Erythroblast (primary cell): ENCODE results near the gene UPF1.

Experiments
- DNase-seq, 2 experiments: peaks; one replicate each; lab custom pipeline; 2025; lab: John Stamatoyannopoulos, UW
- GATA1 ChIP-seq: IDR thresholded peaks from 2 replicates; pipeline ENCODE4 v1.6.1; 2011; ENCODE audit warnings: low read depth, mild to moderate bottlenecking, control low read depth, low read length, moderate library complexity
- POLR2A ChIP-seq: IDR thresholded peaks from 2 replicates; pipeline ENCODE4 v1.6.1; 2011; ENCODE audit warnings: mild to moderate bottlenecking, low read length

UPF1 gene

DNA sequence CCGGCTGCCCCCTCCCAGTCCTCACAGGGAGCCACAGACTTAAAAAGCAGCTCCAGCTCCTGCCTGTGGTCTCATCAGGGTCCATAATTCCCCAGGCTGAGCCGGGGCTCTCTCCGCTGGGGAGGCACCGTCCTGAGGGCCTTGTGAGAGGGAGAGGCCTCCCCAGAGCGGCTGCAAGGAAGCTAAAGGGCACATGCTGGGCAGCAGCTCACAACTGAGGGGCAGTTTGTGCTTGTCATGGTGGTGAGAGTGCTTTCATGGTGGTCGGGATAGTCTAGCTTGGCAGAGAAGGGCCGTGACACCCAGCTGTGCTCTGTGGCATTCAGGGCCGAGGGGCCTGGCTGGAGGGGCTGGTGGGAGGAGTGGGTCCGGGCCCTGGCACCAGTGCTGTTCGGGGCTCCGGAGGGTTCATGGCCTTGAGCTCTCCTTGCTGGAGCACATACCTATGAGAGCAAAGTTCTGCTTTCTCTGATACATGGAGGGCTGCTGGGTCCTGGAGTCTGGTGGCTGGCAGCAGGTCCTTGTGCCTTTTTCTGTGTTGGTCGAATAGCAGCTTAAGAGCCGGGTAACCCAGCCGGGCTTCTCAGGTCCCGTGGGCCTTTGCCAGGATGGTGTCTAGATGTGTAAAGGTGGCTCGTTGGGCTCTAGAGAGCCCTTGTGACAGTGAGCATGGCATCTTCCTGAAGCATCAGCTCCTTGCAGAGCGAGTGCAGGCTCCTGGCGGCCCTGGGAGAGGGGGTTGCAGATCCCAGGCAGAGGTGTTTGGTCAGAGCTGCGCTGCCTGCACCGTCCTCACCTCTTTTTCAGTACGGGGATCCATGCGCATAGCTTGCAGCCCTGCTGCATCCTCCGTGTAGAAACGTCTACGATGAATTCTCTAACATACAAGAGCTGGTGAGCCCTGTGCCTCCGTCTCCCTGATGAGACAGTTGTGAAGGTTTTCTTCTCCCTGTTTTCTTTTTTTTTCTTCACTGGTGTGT, 8.8 kb downstream of the UPF1 start:
- DNase-seq = no peak
- TF ChIP-seq POLR2A = no peak
- no peak for TF ChIP-seq GATA1

- no peak for DNase-seq
- TF ChIP-seq GATA1 (no peak), POLR2A (no peak)
These were observed 9.6 kb downstream of the UPF1 start for GRCh38 chr19:18841400-18841799.

DNA sequence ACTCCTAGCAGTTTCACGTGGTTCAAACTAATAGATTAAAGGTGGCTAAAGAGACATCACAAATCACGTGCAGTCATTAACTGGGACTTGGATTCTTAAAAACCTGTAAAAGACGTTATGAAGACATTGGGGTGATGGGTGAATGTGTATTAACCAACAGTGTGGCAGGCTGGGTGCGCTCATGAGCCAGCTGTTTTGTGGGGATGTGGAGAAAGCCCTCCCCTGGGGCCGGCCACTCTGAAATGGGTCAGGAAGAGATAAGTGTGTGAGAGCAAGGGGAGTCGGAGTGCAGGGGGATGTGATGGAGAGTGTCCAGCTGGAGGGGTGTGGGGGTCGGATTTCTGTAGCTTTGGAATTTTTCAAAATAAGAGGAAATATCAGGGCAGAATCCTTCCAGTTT, 10.4 kb downstream of the UPF1 start:
- DNase-seq = no peak
- TF ChIP-seq GATA1 = no peak
- TF ChIP-seq POLR2A = no peak

GRCh38 chr19:18843960-18844359, 12.2 kb downstream of the UPF1 start:
- TF ChIP-seq POLR2A (no peak), GATA1 (no peak)
- no peak for DNase-seq

DNA sequence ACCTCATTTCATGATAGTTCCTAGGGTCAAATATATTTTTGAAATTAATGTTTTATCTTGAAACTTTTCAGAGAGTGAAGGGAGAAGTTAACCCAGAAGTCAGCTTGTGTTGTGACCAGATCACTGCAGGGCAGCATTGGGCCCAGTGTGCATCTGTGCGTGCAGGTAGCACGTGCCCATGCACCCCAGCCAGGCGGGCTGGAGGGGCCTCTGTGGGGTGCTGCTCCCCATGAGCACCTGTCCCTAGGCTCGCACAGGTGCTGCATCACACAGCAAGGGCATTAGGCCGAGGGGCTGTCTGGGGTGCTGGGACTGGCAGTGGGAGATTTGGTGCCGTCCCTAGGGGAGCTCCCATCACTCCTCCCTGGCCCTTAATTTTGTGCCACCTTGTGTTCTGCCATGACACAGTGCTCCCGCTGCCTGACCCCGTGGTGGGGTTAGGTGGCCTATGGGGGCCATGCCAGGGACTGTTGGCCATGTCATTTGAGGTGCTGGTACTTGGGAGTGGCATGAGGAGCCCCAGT, 13.1 kb downstream of the UPF1 start:
- TF ChIP-seq GATA1 (no peak), POLR2A (no peak)
- no peak for DNase-seq

DNA sequence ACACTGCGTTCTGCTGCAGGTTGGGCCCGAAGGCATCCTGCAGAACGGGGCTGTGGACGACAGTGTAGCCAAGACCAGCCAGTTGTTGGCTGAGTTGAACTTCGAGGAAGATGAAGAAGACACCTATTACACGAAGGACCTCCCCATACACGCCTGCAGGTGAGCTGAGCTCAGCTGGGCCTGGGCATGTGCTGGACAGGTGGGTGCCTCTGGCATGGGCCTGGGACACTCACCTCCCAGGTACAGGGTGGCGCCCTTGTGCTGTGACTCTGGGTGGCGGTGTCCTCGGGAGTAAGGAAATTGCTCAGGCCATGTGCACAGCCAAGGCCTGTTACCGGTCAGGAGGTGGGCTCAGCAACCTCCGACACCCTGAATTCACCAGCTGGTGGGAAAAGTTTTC, 14.2 kb downstream of the UPF1 start:
- TF ChIP-seq POLR2A = no peak
- no peak for TF ChIP-seq GATA1
- DNase-seq = no peak

DNA sequence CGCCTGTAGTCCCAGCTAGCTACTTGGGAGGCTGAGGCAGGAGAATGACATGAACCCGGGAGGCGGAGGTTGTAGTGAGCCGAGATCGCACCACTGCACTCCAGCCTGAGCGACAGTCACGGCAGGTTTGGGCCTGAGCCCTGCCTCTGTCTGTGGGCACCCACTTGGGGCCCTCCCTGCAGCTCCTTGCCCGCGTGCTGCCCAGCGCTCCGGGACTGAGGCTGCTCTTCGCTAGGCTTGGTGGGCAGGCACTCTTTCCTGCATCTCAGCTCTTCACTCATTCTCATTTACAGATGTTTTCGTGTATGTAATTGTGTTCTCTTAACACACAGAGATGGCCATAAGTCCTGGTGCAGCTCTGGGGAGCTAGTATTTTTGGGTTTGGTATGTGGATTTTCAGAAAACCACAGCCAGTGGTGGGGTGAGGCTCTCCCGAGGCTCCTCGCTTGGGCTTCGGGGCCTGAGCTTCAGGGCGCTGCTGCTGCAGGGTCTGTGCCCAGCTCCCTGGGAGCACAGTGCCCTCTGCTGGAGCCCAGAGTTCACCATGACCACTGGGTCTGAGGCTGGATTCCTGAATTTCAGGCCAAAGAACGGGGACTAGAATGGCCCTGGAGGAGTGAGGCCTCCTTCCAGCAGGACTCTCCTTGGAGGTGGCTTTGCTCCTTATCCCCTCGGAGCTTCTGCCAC, 15.2 kb downstream of the UPF1 start:
- no peak for TF ChIP-seq POLR2A
- no peak for TF ChIP-seq GATA1
- peak; percentile 69 to 84 for DNase-seq

DNA sequence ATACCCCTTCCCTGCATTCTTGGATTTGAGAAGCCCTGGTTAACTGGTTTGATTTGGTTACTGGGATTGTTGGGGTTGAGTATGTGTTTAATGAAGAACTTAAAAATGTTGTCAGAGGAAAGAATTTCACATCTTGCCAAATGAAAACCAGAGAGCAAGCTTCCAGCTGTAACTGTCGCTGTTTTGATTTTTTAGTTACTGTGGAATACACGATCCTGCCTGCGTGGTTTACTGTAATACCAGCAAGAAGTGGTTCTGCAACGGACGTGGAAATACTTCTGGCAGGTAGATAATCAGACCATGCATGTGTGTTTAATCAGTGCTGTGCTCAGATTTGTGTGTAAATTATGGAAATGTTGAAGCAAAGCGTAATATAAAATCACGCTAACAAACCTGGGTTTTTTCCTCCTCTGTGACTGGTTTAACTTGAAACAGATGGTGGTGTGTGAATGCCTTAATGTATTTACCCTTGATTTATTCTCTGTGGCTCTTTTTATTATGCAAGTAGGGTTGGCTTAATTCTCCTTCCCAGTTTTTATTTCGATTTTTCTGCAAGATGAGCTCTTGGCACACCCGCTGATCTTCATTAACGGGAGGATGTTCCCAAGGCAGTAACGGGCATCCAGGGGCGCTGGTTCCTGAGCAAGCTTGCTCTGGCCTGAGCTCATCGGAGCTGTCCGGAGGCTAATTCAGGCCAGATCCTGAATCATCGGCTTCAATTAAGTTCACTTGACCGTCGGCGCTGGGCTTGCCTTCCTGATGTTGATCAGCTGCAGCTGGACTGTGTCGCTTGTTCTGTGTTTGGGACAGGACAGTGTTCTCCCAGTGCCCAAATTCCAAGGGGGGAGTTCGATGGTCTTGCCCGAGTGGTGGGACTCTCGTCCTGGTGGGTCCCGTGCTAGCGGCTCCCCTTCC, 16.0 kb downstream of the UPF1 start:
- no peak for DNase-seq

GRCh38 chr19:18848878-18849661, 17.3 kb downstream of the UPF1 start:
- DNase-seq = no peak
- TF ChIP-seq POLR2A = no peak
- no peak for TF ChIP-seq GATA1

More for the DNA sequence above, 16.0 kb downstream of the UPF1 start:
- TF ChIP-seq POLR2A = no peak
- no peak for TF ChIP-seq GATA1

GRCh38 chr19:18849838-18850400, 18.2 kb downstream of the UPF1 start:
- DNase-seq = no peak

DNA sequence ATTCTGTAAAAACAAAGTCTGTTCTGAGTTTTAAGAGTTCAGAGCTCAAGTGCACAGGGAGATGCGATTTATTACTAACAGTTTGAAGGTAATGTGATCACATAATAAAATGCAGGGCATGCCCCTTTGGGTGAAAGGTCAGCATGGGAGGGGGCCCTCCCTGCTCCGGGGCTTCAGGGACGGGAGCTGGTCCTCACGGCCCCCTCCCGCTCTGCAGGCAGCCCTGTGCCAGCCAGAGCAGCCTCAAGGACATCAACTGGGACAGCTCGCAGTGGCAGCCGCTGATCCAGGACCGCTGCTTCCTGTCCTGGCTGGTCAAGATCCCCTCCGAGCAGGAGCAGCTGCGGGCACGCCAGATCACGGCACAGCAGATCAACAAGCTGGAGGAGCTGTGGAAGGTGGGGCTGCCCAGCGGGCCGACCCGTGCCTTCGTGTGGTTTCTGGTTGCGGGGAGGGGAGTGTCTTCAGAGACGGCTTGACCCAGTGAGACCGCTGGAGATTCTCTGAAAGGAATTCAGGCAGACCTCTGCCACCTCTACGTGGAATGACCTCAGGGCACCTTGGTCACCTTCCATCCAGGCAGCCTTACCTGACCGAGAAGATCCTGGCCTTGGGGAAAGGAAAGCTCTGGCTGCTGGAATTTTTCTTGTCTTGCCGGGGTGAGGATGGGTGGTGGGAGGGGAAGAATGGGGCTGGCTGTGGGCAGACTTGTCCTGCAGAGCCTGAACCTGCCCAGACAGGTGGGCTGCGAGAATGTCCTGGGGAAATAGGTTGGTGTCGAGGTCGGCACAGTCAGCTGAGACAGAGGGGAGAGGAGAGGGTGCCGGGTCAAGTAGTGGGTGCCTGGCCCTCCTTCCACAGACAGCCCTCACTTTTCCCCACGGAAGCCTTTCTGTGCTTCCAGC, 19.0 kb downstream of the UPF1 start:
- DNase-seq = no peak
- TF ChIP-seq GATA1 = no peak
- TF ChIP-seq POLR2A = no peak

More at GRCh38 chr19:18849838-18850400, 18.2 kb downstream of the UPF1 start:
- TF ChIP-seq POLR2A = no peak
- no peak for TF ChIP-seq GATA1
